Caco-2 (cell line): Measurements from ENCODE around the gene NDRG3. TPM values are rescaled to one million over a fixed set of nuclear protein-coding genes. Genes with fewer than 3 reads are reported as not detected.

Source experiments
- BruUV-seq: library from RNA; stranded (reverse); fragments of 400-500 nt; replicated peaks from 2 replicates; lab custom pipeline; 2021; lab: Mats Ljungman, UMichigan
- CTCF ChIA-PET: fragments of 300-600 bp; sonication (Branson Sonifier 250); formaldehyde crosslinking; loops from one replicate; lab custom pipeline; 2022; ENCODE audit warnings: antibody characterized with exemption; lab: Charles Lee
- POLR2A ChIA-PET: fragments of 300-600 bp; sonication (Branson Sonifier 250); formaldehyde crosslinking; loops from one replicate; lab custom pipeline; 2022; ENCODE audit warnings: antibody characterized with exemption; lab: Charles Lee
- DNase-seq, 2 experiments: peaks; one replicate each; pipeline versions ENCODE4 v3.0.0 to v3.0.0-alpha.2; 2020 to 2022
- H3K27me3 ChIP-seq: replicated peaks from 2 replicates; pipeline ENCODE4 v1.6.0; 2011; ENCODE audit warnings: low read length; ENCODE audit not compliant: control insufficient read depth, insufficient read depth
- H3K36me3 ChIP-seq: 2 replicates; pipeline ENCODE4 v1.5.1; 2011; ENCODE audit warnings: low read length; ENCODE audit not compliant: control insufficient read depth, insufficient read depth
- H3K4me1 ChIP-seq: fragments of 250-450 bp; sonication (Bioruptor Pico); 2 replicates; pipeline ENCODE4 v1.5.1; 2020; ENCODE audit warnings: mild to moderate bottlenecking
- H3K4me3 ChIP-seq: 2 replicates; pipeline ENCODE4 v1.5.1; 2011; ENCODE audit warnings: low read depth, mild to moderate bottlenecking, control low read depth, low read length
- H3K9me3 ChIP-seq: fragments of 250-450 bp; sonication (Bioruptor Pico); 2 replicates; pipeline ENCODE4 v1.5.1; 2020; ENCODE audit warnings: mild to moderate bottlenecking, moderate library complexity
- H3K27ac Mint-ChIP-seq: one replicate; pipeline ENCODE4 v1.8.0; 2022; ENCODE audit warnings: mixed read lengths; ENCODE audit not compliant: unreplicated experiment
- H3K27me3 Mint-ChIP-seq: one replicate; pipeline ENCODE4 v1.8.0; 2022; ENCODE audit warnings: mixed read lengths; ENCODE audit not compliant: insufficient read depth, unreplicated experiment
- H3K36me3 Mint-ChIP-seq: one replicate; pipeline ENCODE4 v1.8.0; 2022; ENCODE audit warnings: mild to moderate bottlenecking, mixed read lengths; ENCODE audit not compliant: insufficient read depth, unreplicated experiment
- H3K4me1 Mint-ChIP-seq: one replicate; pipeline ENCODE4 v1.8.0; 2022; ENCODE audit warnings: low read depth, mixed read lengths; ENCODE audit not compliant: unreplicated experiment
- H3K4me3 Mint-ChIP-seq: one replicate; pipeline ENCODE4 v1.8.0; 2022; ENCODE audit warnings: mild to moderate bottlenecking, moderate library complexity, mixed read lengths; ENCODE audit not compliant: unreplicated experiment
- H3K9me3 Mint-ChIP-seq: one replicate; pipeline ENCODE4 v1.8.0; 2022; ENCODE audit warnings: mixed read lengths; ENCODE audit not compliant: unreplicated experiment
- intact Hi-C: fragments of 100-400 bp; cut with micrococcal nuclease; formaldehyde crosslinking; loops from one replicate; pipeline ENCODE4 v1.10.0; 2022; ENCODE audit not compliant: unreplicated experiment
- total RNA-seq: library from RNA; stranded (reverse); gene quantifications from 2 replicates; pipeline ENCODE4 v1.2.3, GENCODE V29; 2022
- TF ChIP-seq, protein P1 (sequence below), 2 experiments: fragments of 200-600 bp in 1 of 2; IDR thresholded peaks; 1 replicate in 1 of 2; 2 replicates in 1 of 2; pipeline versions ENCODE4 v1.5.1 to v1.8.0; 2011 to 2022; ENCODE audit warnings: antibody characterized with exemption in 1 of 2, control low read depth in 1 of 2, inconsistent platforms in 1 of 2, low read depth in 1 of 2, low read length in 1 of 2, mild to moderate bottlenecking in 1 of 2, moderate library complexity in 1 of 2; ENCODE audit not compliant: insufficient read depth in 1 of 2, severe bottlenecking in 1 of 2, unreplicated experiment in 1 of 2

Gene NDRG3
- total RNA-seq, 1 experiment from 2014 or later = 41.5 TPM

DNA sequence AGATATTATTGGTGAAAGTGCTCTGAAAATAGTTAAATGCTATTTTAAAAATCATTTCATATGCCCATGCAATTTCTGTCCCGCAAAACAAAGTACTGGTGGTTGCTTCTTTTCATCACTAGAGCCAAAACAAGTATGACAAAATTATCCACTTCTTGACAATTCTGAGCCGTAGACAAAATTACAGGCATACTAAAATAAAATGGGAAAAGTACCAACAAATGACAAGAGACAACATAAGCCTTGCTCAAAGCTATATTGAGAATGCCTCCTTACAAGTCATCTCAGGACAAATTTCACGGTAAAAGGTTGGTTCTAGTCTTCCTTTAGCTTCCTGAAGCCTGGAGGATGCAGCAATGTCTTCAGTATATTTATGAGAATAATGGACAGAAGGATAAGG lies 28.9 kb downstream of the NDRG3 start:
- H3K27me3 Mint-ChIP-seq = no peaks in the 10 kb centered on the region
- Histone ChIP-seq H3K27me3 (no peaks in the 10 kb centered on the region), H3K36me3 (no peaks in the 10 kb centered on the region), H3K4me3 (no peak overlapping the region), H3K9me3 (no peaks in the 10 kb centered on the region), H3K4me1 (no peaks in the 10 kb centered on the region)
- no peak overlapping the region for H3K4me3 Mint-ChIP-seq
- ChIA-PET CTCF (interaction anchor here (1.2 kb wide), 1 partner anchor 26 kb away, joined by 3 read pairs; no protein-coding TSS in a partner anchor), POLR2A (no interaction called here)
- H3K4me1 Mint-ChIP-seq = no peaks in the 10 kb centered on the region
- H3K36me3 Mint-ChIP-seq = no peaks in the 10 kb centered on the region
- no peaks in the 10 kb centered on the region for H3K9me3 Mint-ChIP-seq
- TF ChIP-seq, protein P1, sequence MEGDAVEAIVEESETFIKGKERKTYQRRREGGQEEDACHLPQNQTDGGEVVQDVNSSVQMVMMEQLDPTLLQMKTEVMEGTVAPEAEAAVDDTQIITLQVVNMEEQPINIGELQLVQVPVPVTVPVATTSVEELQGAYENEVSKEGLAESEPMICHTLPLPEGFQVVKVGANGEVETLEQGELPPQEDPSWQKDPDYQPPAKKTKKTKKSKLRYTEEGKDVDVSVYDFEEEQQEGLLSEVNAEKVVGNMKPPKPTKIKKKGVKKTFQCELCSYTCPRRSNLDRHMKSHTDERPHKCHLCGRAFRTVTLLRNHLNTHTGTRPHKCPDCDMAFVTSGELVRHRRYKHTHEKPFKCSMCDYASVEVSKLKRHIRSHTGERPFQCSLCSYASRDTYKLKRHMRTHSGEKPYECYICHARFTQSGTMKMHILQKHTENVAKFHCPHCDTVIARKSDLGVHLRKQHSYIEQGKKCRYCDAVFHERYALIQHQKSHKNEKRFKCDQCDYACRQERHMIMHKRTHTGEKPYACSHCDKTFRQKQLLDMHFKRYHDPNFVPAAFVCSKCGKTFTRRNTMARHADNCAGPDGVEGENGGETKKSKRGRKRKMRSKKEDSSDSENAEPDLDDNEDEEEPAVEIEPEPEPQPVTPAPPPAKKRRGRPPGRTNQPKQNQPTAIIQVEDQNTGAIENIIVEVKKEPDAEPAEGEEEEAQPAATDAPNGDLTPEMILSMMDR (IDR thresholded peaks at IDR 0.05; ENCODE audit: insufficient read depth in 1 of 2, low read depth in 1 of 2, low read length in 1 of 2, severe bottlenecking in 1 of 2, unreplicated experiment in 1 of 2) = no peak
- intact Hi-C loops = loop anchor here (1.0 kb wide), 1 partner anchor 37 kb away; no protein-coding TSS in a partner anchor
- no peak for DNase-seq
- H3K27ac Mint-ChIP-seq = no peak overlapping the region
- BruUV-seq = no TSS peak

DNA sequence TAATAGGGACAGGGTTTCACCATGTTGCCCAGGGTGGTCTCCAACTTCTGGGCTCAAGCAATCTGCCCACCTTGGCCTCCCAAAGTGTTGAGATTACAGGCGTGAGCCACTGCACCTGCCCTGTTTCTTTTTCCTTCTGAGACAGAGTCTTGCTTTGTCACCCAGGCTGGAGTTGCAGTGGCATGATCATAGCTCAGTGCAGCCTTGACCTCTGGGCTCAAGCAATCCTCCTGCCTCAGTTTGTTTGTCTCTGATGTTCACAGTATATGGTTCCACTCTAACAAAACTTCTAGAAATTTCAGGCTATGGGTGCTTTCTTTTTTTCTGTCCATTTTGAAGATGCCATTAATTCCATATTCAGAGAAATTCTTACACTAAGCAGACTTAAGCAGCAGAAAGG lies 33.1 kb downstream of the NDRG3 start:
- Histone ChIP-seq H3K4me3 (no peak overlapping the region), H3K27me3 (no peaks in the 10 kb centered on the region), H3K36me3 (no peaks in the 10 kb centered on the region), H3K9me3 (no peaks in the 10 kb centered on the region), H3K4me1 (no peaks in the 10 kb centered on the region)
- Mint-ChIP-seq H3K27ac (no peak overlapping the region), H3K36me3 (no peaks in the 10 kb centered on the region), H3K27me3 (no peaks in the 10 kb centered on the region), H3K9me3 (no peaks in the 10 kb centered on the region), H3K4me1 (no peaks in the 10 kb centered on the region), H3K4me3 (no peak overlapping the region)
- no peak for DNase-seq
- POLR2A ChIA-PET = no interaction called here
- CTCF ChIA-PET = interaction anchor here (0.6 kb wide), 1 partner anchor 16 kb away, joined by 3 read pairs; no protein-coding TSS in a partner anchor
- TF ChIP-seq, protein P1 (IDR thresholded peaks at IDR 0.05; ENCODE audit: insufficient read depth in 1 of 2, low read depth in 1 of 2, low read length in 1 of 2, severe bottlenecking in 1 of 2, unreplicated experiment in 1 of 2) = no peak
- no TSS peak for BruUV-seq
- intact Hi-C loops = no loop called here

DNA sequence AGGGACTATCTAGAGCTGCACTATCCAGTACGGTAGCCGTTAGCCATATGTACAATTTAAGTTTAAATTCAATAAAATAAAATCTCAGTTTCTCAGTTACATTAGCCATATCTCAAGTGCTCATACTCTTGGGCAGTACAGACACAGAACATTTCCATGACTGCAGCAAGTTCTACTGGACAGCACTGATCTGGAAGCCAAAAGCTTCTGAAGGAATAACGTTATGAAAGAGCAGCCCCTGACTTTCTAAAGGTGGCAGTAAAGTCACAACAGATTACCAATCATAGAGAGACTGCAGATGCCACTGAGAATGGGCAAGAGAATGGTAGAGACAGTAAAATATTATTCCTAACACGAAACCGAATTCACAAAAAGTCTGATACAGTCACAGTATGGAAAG lies 36.8 kb downstream of the NDRG3 start:
- Mint-ChIP-seq H3K27ac (no peak overlapping the region), H3K27me3 (no peaks in the 10 kb centered on the region), H3K36me3 (no peaks in the 10 kb centered on the region), H3K4me3 (no peak overlapping the region), H3K9me3 (no peaks in the 10 kb centered on the region), H3K4me1 (no peaks in the 10 kb centered on the region)
- Histone ChIP-seq H3K27me3 (no peaks in the 10 kb centered on the region), H3K4me3 (no peak overlapping the region), H3K9me3 (no peaks in the 10 kb centered on the region), H3K36me3 (no peaks in the 10 kb centered on the region), H3K4me1 (no peaks in the 10 kb centered on the region)
- intact Hi-C loops = no loop called here
- DNase-seq = no peak
- ChIA-PET POLR2A (no interaction called here), CTCF (interaction anchor here (0.5 to 1.8 kb wide), 3 partner anchors 46 to 687 kb away, joined by 5 to 7 read pairs (median 6); no protein-coding TSS in a partner anchor)
- no TSS peak for BruUV-seq
- TF ChIP-seq, protein P1 (IDR thresholded peaks at IDR 0.05; ENCODE audit: insufficient read depth in 1 of 2, low read depth in 1 of 2, low read length in 1 of 2, severe bottlenecking in 1 of 2, unreplicated experiment in 1 of 2) = no peak
